DOHH2 (cell line): Measurements from ENCODE around the gene TRMT112.

Source experiments
- H3F3A ChIP-seq: fragments of 200-600 bp; sonication (generic), shearing (Covaris generic); 2 replicates; pipeline ENCODE4 v1.6.0; 2016; ENCODE audit warnings: antibody characterized with exemption, mild to moderate bottlenecking; ENCODE audit not compliant: control insufficient read depth, insufficient read depth
- H3K27ac ChIP-seq: fragments of 200-600 bp; sonication (generic); 2 replicates; pipeline ENCODE4 v1.5.1; 2014; ENCODE audit warnings: low read depth, mild to moderate bottlenecking, low read length, moderate library complexity
- H3K27me3 ChIP-seq: fragments of 200-600 bp; sonication (generic); 2 replicates; pipeline ENCODE4 v1.6.1; 2014; ENCODE audit warnings: mild to moderate bottlenecking, low read length, mixed read lengths; ENCODE audit not compliant: control insufficient read depth
- H3K36me3 ChIP-seq: fragments of 200-600 bp; sonication (generic); 2 replicates; pipeline ENCODE4 v1.6.1; 2014; ENCODE audit warnings: mild to moderate bottlenecking, low read length, moderate library complexity, mixed read lengths; ENCODE audit not compliant: control insufficient read depth
- H3K4me1 ChIP-seq: fragments of 200-600 bp; sonication (generic); 2 replicates; pipeline ENCODE4 v1.6.1; 2014; ENCODE audit warnings: mild to moderate bottlenecking, low read length, mixed read lengths; ENCODE audit not compliant: control insufficient read depth
- H3K4me2 ChIP-seq: fragments of 200-600 bp; sonication (generic); 2 replicates; pipeline ENCODE4 v1.6.0; 2014; ENCODE audit warnings: mild to moderate bottlenecking, low read length, moderate library complexity
- H3K4me3 ChIP-seq: fragments of 200-600 bp; sonication (generic); 2 replicates; pipeline ENCODE4 v1.5.1; 2014; ENCODE audit warnings: mild to moderate bottlenecking, low read length, mixed read lengths
- H3K79me2 ChIP-seq: fragments of 200-600 bp; sonication (generic); 2 replicates; pipeline ENCODE4 v1.6.1; 2014; ENCODE audit warnings: mild to moderate bottlenecking, low read length, mixed read lengths; ENCODE audit not compliant: control insufficient read depth
- H3K9me2 ChIP-seq: fragments of 200-600 bp; sonication (generic); replicated peaks from 2 replicates; pipeline ENCODE4 v1.6.1; 2014; ENCODE audit warnings: mild to moderate bottlenecking, low read length, mixed read lengths; ENCODE audit not compliant: control insufficient read depth
- H3K9me3 ChIP-seq: fragments of 200-600 bp; sonication (generic); 2 replicates; pipeline ENCODE4 v1.6.1; 2014; ENCODE audit warnings: antibody characterized with exemption, low read length, mixed read lengths; ENCODE audit not compliant: control insufficient read depth, insufficient read depth
- H4K20me1 ChIP-seq: fragments of 200-600 bp; sonication (generic); 2 replicates; pipeline ENCODE4 v1.6.0; 2014; ENCODE audit warnings: low read depth, mild to moderate bottlenecking, antibody characterized with exemption, low read length, moderate library complexity; ENCODE audit not compliant: control insufficient read depth, insufficient read depth
- CTCF ChIP-seq: fragments of 200-600 bp; sonication (generic); IDR thresholded peaks from one replicate; pipeline ENCODE4 v1.5.1; 2014; ENCODE audit warnings: antibody characterized with exemption, mild to moderate bottlenecking, low read depth, low read length; ENCODE audit not compliant: poor library complexity, severe bottlenecking
- EZH2phosphoT487 ChIP-seq: fragments of 200-600 bp; sonication (generic); IDR thresholded peaks from 2 replicates; pipeline ENCODE4 v1.6.1; 2017; ENCODE audit warnings: borderline replicate concordance, mild to moderate bottlenecking, antibody characterized with exemption, low read length, moderate library complexity, mixed read lengths

Gene TRMT112

GRCh38 chr11:64322925-64323260 lies 5.5 kb upstream of the TRMT112 start:
- no peak overlapping the region for H3K27ac ChIP-seq

GRCh38 chr11:64321533-64321932 lies 4.2 kb upstream of the TRMT112 start:
- no peaks in the 10 kb centered on the region for H3K9me2 ChIP-seq
- no peak overlapping the region for H3K27ac ChIP-seq
- H3K9me3 ChIP-seq = no peaks in the 10 kb centered on the region
- no peaks in the 10 kb centered on the region for H3K27me3 ChIP-seq
- H3K4me1 ChIP-seq = peaks cover 7% of the 10 kb centered on the region
- no peak for TF ChIP-seq CTCF
- no peak for TF ChIP-seq EZH2phosphoT487
- H3K4me3 ChIP-seq = no peak overlapping the region
- no peaks in the 10 kb centered on the region for H4K20me1 ChIP-seq
- H3K79me2 ChIP-seq = peaks cover 23% of the 10 kb centered on the region
- H3K36me3 ChIP-seq = peaks cover 39% of the 10 kb centered on the region
- H3F3A ChIP-seq = peaks cover 13% of the 10 kb centered on the region
- H3K4me2 ChIP-seq = no peak overlapping the region

More at GRCh38 chr11:64322925-64323260, 5.5 kb upstream of the TRMT112 start:
- peaks cover 16% of the 10 kb centered on the region for H3K79me2 ChIP-seq
- H3K36me3 ChIP-seq = peaks cover 32% of the 10 kb centered on the region
- H3F3A ChIP-seq = peaks cover 7% of the 10 kb centered on the region; the same call in 1 of the 2 replicates
- no peaks in the 10 kb centered on the region for H3K9me2 ChIP-seq
- H3K4me1 ChIP-seq = peaks cover 7% of the 10 kb centered on the region
- no peak overlapping the region for H3K4me2 ChIP-seq
- no peak for TF ChIP-seq EZH2phosphoT487
- no peak for TF ChIP-seq CTCF
- H4K20me1 ChIP-seq = no peaks in the 10 kb centered on the region
- no peak overlapping the region for H3K4me3 ChIP-seq
- no peaks in the 10 kb centered on the region for H3K9me3 ChIP-seq
- H3K27me3 ChIP-seq = no peaks in the 10 kb centered on the region

GRCh38 chr11:64321026-64321425 lies 3.7 kb upstream of the TRMT112 start:
- Histone ChIP-seq H3K4me1 (peaks cover 12% of the 10 kb centered on the region), H3K9me3 (no peaks in the 10 kb centered on the region), H3K9me2 (no peaks in the 10 kb centered on the region), H3K4me3 (no peak overlapping the region), H4K20me1 (no peaks in the 10 kb centered on the region), H3K79me2 (peaks cover 28% of the 10 kb centered on the region), H3K4me2 (no peak overlapping the region), H3F3A (peaks cover 16% of the 10 kb centered on the region), H3K27ac (no peak overlapping the region), H3K27me3 (no peaks in the 10 kb centered on the region), H3K36me3 (peaks cover 44% of the 10 kb centered on the region)
- TF ChIP-seq CTCF (no peak), EZH2phosphoT487 (no peak)

GRCh38 chr11:64320556-64320955 lies 3.2 kb upstream of the TRMT112 start:
- Histone ChIP-seq H3K4me1 (peaks cover 17% of the 10 kb centered on the region), H3K27ac (no peak overlapping the region), H3K4me3 (no peak overlapping the region), H3K9me2 (no peaks in the 10 kb centered on the region), H3K79me2 (peaks cover 33% of the 10 kb centered on the region), H3K9me3 (no peaks in the 10 kb centered on the region), H3K4me2 (no peak overlapping the region), H3K27me3 (no peaks in the 10 kb centered on the region), H4K20me1 (no peaks in the 10 kb centered on the region), H3F3A (peaks cover 16% of the 10 kb centered on the region), H3K36me3 (peaks cover 48% of the 10 kb centered on the region)
- TF ChIP-seq CTCF = no peak
- TF ChIP-seq EZH2phosphoT487 = no peak
